Thyroid gland (tissue), 4 donors: Measurements from ENCODE around the gene RNF145.

Experiments used
- POLR2A ChIP-seq, 2 donors: fragments of 450-650 bp; IDR thresholded peaks; one replicate each; pipeline ENCODE4 v1.6.1; 2017; ENCODE audit warnings: antibody characterized with exemption in 2 of 2, mild to moderate bottlenecking in 2 of 2, moderate library complexity in 1 of 2
- TF ChIP-seq, protein P1 (sequence below), 6 experiments: fragments of 200-600 bp in 3 of 6; fragments of 450-650 bp in 3 of 6; sonication (generic) in 3 of 6; IDR thresholded peaks; one replicate each; pipeline ENCODE4 v1.5.1; 2016 to 2019; ENCODE audit warnings: antibody characterized with exemption in 6 of 6, mild to moderate bottlenecking in 2 of 6, inconsistent platforms in 1 of 6, moderate library complexity in 1 of 6

- TF ChIP-seq, protein P1, sequence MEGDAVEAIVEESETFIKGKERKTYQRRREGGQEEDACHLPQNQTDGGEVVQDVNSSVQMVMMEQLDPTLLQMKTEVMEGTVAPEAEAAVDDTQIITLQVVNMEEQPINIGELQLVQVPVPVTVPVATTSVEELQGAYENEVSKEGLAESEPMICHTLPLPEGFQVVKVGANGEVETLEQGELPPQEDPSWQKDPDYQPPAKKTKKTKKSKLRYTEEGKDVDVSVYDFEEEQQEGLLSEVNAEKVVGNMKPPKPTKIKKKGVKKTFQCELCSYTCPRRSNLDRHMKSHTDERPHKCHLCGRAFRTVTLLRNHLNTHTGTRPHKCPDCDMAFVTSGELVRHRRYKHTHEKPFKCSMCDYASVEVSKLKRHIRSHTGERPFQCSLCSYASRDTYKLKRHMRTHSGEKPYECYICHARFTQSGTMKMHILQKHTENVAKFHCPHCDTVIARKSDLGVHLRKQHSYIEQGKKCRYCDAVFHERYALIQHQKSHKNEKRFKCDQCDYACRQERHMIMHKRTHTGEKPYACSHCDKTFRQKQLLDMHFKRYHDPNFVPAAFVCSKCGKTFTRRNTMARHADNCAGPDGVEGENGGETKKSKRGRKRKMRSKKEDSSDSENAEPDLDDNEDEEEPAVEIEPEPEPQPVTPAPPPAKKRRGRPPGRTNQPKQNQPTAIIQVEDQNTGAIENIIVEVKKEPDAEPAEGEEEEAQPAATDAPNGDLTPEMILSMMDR (IDR thresholded peaks at IDR 0.05) = no peak
- TF ChIP-seq POLR2A (IDR thresholded peaks at IDR 0.05) = no peak
Measured at GRCh38 chr5:159198063-159199036, 11.0 kb downstream of the RNF145 start.
